ENCODE results near the gene SEC24D. TPM values are rescaled to one million over a fixed set of nuclear protein-coding genes. Genes with fewer than 3 reads are reported as not detected.
A peak's percentile ranks its signal among the peaks of the same experiment; 100 is the strongest.

SEC24D gene
- 124 and 126 TPM in 2 replicates for polyA plus RNA-seq (2013)

DNA sequence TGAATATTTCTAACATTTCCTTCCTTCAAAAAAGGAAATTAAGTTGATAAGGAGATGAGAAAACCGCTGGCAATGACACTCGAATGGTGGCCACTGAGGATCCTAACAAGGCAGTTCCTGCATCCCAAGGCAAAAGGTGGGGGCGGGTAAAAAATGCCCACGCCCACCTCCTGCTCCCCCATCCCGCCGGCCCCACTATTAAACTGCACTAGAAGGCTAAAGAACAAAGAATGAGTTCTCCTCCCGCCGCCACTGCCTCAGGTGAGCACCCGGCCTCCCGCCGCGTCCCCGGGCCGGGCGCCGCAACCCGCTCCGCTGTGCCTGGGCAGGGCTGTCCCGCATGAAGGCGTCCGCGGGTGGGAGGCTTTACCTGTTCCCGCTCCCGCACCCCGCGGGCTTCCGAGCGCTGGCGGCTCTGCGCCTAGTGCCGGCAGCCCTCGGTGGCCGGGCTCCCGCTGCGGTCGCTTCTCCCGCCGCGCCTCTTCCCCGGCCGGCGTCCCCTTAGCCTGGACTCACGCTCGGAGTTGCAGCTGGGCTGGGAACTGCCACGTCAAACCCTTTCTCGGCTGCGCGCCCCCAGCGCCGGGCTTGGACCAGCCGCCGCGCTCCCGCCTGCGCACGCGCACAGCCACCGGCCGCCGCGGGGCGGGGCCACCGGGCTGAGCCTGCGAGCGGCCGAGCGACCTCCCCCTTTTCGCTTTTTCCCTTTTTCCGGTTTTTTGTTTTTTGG lies at the start of gene SEC24D:
Gene SEC24D, minus strand, starts transcription at position 556 of the 730 bp plus-strand sequence. CDS start 2,430 bp downstream, outside the sequence.
- peaks cover 16% of the 10 kb centered on the region for H3K79me1 ChIP-seq (ENCODE audit: low read length)
- WGBS (ENCODE audit: extremely low coverage, insufficient coverage, insufficient read length), result no CpG with 5 or more reads among the region's 69 CpGs
- H4K91ac ChIP-seq (ENCODE audit: low read depth, low read length), result peak within 1 kb of the TSS; percentile 96
- peak within 1 kb of the TSS; percentile 89 for H3K18ac ChIP-seq (ENCODE audit: low read length)
- peaks cover 10% of the 10 kb centered on the region for H3K79me2 ChIP-seq (ENCODE audit: control insufficient read depth, insufficient read depth, low read length, poor library complexity)
- peaks cover 10 to 21% of the 10 kb centered on the region in 2 experiments for H3K36me3 ChIP-seq (ENCODE audit: control insufficient read depth in 1 of 2, insufficient read depth in 2 of 2, low read length in 2 of 2)
- peak within 1 kb of the TSS; percentile 94 for H3K27ac ChIP-seq (ENCODE audit: low read depth, low read length)
- no peaks in the 10 kb centered on the region for H3K27me3 ChIP-seq (ENCODE audit: insufficient read depth, low read length)
- H4K12ac ChIP-seq (ENCODE audit: low read depth, low read length), result peak within 1 kb of the TSS; percentile 85
- peak; percentile 89 to 96 for DNase-seq
- H3K4me2 ChIP-seq (ENCODE audit: low read length), result peak within 1 kb of the TSS; percentile 93
- H3K4me1 ChIP-seq (ENCODE audit: control insufficient read depth in 1 of 2, insufficient read depth in 2 of 2, low read length in 2 of 2), result peaks cover 0 to 3% of the 10 kb centered on the region in 2 experiments
- no peak within 1 kb of the TSS for H3K23ac ChIP-seq (ENCODE audit: low read length)
- peak within 1 kb of the TSS; percentile 85 for H2AFZ ChIP-seq (ENCODE audit: insufficient read depth, low read length, poor library complexity)
- H2BK12ac ChIP-seq (ENCODE audit: low read length), result peak within 1 kb of the TSS; percentile 56
- H4K8ac ChIP-seq (ENCODE audit: low read depth, low read length), result peak within 1 kb of the TSS; percentile 92
- H3K9ac ChIP-seq (ENCODE audit: low read length), result peak within 1 kb of the TSS; percentile 97
- peak within 1 kb of the TSS; percentile 97 for H3K14ac ChIP-seq (ENCODE audit: low read length)
- H2BK120ac ChIP-seq (ENCODE audit: insufficient read depth, low read length, poor library complexity), result peak within 1 kb of the TSS; percentile 81
- H3K4me3 ChIP-seq (ENCODE audit: low read depth, low read length), result peak within 1 kb of the TSS; percentile 89
- H2AK5ac ChIP-seq (ENCODE audit: low read length), result peak within 1 kb of the TSS; percentile 86
- peak within 1 kb of the TSS; percentile 81 for H2BK5ac ChIP-seq (ENCODE audit: low read depth, low read length, poor library complexity)
- H3K4ac ChIP-seq (ENCODE audit: low read depth, low read length), result peak within 1 kb of the TSS; percentile 90
- H3K9me3 ChIP-seq (ENCODE audit: insufficient read depth, low read depth, low read length), result no peaks in the 10 kb centered on the region

GRCh38 chr4:118884716-118885115 lies 48.8 kb upstream of the SEC24D start:
- no peak overlapping the region for H3K14ac ChIP-seq (ENCODE audit: low read length)
- no peak overlapping the region for H3K4me3 ChIP-seq (ENCODE audit: low read depth, low read length)
- H2AFZ ChIP-seq (ENCODE audit: insufficient read depth, low read length, poor library complexity), result no peak overlapping the region
- no peak overlapping the region for H4K12ac ChIP-seq (ENCODE audit: low read depth, low read length)
- no peak overlapping the region for H4K8ac ChIP-seq (ENCODE audit: low read depth, low read length)
- H3K18ac ChIP-seq (ENCODE audit: low read length), result no peak overlapping the region
- H3K36me3 ChIP-seq (ENCODE audit: control insufficient read depth in 1 of 2, insufficient read depth in 2 of 2, low read length in 2 of 2), result no peaks in the 10 kb centered on the region
- no peak overlapping the region for H3K4ac ChIP-seq (ENCODE audit: low read depth, low read length)
- no peak overlapping the region for H2AK5ac ChIP-seq (ENCODE audit: low read length)
- no peak overlapping the region for H2BK12ac ChIP-seq (ENCODE audit: low read length)
- H3K27ac ChIP-seq (ENCODE audit: low read depth, low read length), result no peak overlapping the region
- no peak overlapping the region for H2BK120ac ChIP-seq (ENCODE audit: insufficient read depth, low read length, poor library complexity)
- DNase-seq, result no peak
- H3K23ac ChIP-seq (ENCODE audit: low read length), result no peak overlapping the region
- H3K27me3 ChIP-seq (ENCODE audit: insufficient read depth, low read length), result no peaks in the 10 kb centered on the region
- no peak overlapping the region for H4K91ac ChIP-seq (ENCODE audit: low read depth, low read length)
- no peak overlapping the region for H3K4me2 ChIP-seq (ENCODE audit: low read length)
- peaks cover 3 to 4% of the 10 kb centered on the region in 2 experiments for H3K4me1 ChIP-seq (ENCODE audit: control insufficient read depth in 1 of 2, insufficient read depth in 2 of 2, low read length in 2 of 2)
- H3K79me1 ChIP-seq (ENCODE audit: low read length), result peaks cover 2% of the 10 kb centered on the region
- H2BK5ac ChIP-seq (ENCODE audit: low read depth, low read length, poor library complexity), result no peak overlapping the region
- WGBS (ENCODE audit: extremely low coverage, insufficient coverage, insufficient read length), result no CpG with 5 or more reads among the region's 3 CpGs
- no peaks in the 10 kb centered on the region for H3K79me2 ChIP-seq (ENCODE audit: control insufficient read depth, insufficient read depth, low read length, poor library complexity)
- H3K9me3 ChIP-seq (ENCODE audit: insufficient read depth, low read depth, low read length), result peaks cover 2% of the 10 kb centered on the region
- no peak overlapping the region for H3K9ac ChIP-seq (ENCODE audit: low read length)

DNA sequence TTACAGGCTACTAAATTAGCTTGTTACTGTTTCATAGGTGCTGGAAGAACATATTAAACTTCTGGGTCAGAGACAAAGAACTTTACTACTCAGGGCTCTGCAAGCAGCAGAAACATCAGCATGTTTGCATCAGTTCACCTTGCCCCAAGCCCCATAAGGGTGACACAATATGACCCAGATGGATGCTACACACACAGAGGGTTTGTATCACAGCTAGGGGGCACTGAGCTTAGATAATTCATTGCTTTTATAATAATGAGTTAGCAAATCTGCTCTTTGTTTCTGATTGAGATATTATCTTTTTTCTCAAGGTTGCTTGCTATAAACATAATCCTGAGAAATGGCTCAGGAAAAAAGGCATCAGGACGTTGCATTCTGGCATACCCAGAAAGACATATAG lies 47.9 kb upstream of the SEC24D start:
- H2AFZ ChIP-seq (ENCODE audit: insufficient read depth, low read length, poor library complexity), result no peak overlapping the region
- peaks cover under 1% of the 10 kb centered on the region for H3K79me1 ChIP-seq (ENCODE audit: low read length)
- WGBS (ENCODE audit: extremely low coverage, insufficient coverage, insufficient read length), result no CpG with 5 or more reads among the region's 1 CpG
- H3K4me1 ChIP-seq (ENCODE audit: control insufficient read depth in 1 of 2, insufficient read depth in 2 of 2, low read length in 2 of 2), result peaks cover 3 to 4% of the 10 kb centered on the region in 2 experiments
- no peak overlapping the region for H2AK5ac ChIP-seq (ENCODE audit: low read length)
- DNase-seq, result no peak
- H3K27me3 ChIP-seq (ENCODE audit: insufficient read depth, low read length), result no peaks in the 10 kb centered on the region
- H4K8ac ChIP-seq (ENCODE audit: low read depth, low read length), result no peak overlapping the region
- H3K79me2 ChIP-seq (ENCODE audit: control insufficient read depth, insufficient read depth, low read length, poor library complexity), result no peaks in the 10 kb centered on the region
- H3K4me2 ChIP-seq (ENCODE audit: low read length), result no peak overlapping the region
- H3K36me3 ChIP-seq (ENCODE audit: control insufficient read depth in 1 of 2, insufficient read depth in 2 of 2, low read length in 2 of 2), result no peaks in the 10 kb centered on the region
- H2BK12ac ChIP-seq (ENCODE audit: low read length), result no peak overlapping the region
- no peak overlapping the region for H4K91ac ChIP-seq (ENCODE audit: low read depth, low read length)
- no peak overlapping the region for H3K4ac ChIP-seq (ENCODE audit: low read depth, low read length)
- H3K23ac ChIP-seq (ENCODE audit: low read length), result no peak overlapping the region
- H3K18ac ChIP-seq (ENCODE audit: low read length), result no peak overlapping the region
- H3K9me3 ChIP-seq (ENCODE audit: insufficient read depth, low read depth, low read length), result peaks cover 2% of the 10 kb centered on the region
- H4K12ac ChIP-seq (ENCODE audit: low read depth, low read length), result no peak overlapping the region
- no peak overlapping the region for H3K27ac ChIP-seq (ENCODE audit: low read depth, low read length)
- H2BK5ac ChIP-seq (ENCODE audit: low read depth, low read length, poor library complexity), result no peak overlapping the region
- H3K14ac ChIP-seq (ENCODE audit: low read length), result no peak overlapping the region
- no peak overlapping the region for H3K9ac ChIP-seq (ENCODE audit: low read length)
- no peak overlapping the region for H2BK120ac ChIP-seq (ENCODE audit: insufficient read depth, low read length, poor library complexity)
- H3K4me3 ChIP-seq (ENCODE audit: low read depth, low read length), result no peak overlapping the region

DNA sequence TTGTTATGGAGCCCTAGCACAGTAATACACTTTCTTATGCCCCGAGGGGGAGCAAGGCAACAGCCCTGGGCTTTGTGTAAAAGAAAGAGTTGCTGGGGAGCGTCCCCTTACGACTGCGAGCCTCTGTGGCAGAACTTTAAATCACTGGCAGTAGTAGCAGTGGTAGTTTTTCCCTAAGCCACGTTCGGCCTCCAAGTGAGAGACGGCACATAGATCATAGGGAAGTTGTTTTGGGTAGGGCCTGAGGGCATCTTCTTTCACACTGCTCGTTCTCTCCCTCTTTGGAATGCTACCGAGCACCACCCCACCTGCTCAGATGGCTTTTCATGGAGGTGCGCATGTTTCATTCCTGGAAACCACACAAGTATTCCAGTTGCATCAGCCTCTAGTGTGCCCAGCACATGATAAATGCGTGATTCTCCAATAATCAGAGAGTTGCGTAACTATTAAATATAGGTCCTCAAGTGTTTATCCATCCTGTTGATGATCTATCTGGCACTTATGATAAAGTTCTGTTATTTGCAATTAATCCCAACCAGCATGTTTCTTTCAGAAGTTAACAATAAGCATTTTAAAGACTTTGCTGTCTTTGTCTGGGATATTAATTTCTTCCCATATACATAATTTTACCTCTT lies 45.7 kb upstream of the SEC24D start:
- no peak overlapping the region for H3K4me3 ChIP-seq (ENCODE audit: low read depth, low read length)
- H4K12ac ChIP-seq (ENCODE audit: low read depth, low read length), result no peak overlapping the region
- H3K9me3 ChIP-seq (ENCODE audit: insufficient read depth, low read depth, low read length), result no peaks in the 10 kb centered on the region
- H2BK5ac ChIP-seq (ENCODE audit: low read depth, low read length, poor library complexity), result no peak overlapping the region
- H4K8ac ChIP-seq (ENCODE audit: low read depth, low read length), result no peak overlapping the region
- no peak overlapping the region for H3K9ac ChIP-seq (ENCODE audit: low read length)
- H2AK5ac ChIP-seq (ENCODE audit: low read length), result no peak overlapping the region
- peaks cover 3 to 4% of the 10 kb centered on the region in 2 experiments for H3K4me1 ChIP-seq (ENCODE audit: control insufficient read depth in 1 of 2, insufficient read depth in 2 of 2, low read length in 2 of 2)
- no peak overlapping the region for H3K14ac ChIP-seq (ENCODE audit: low read length)
- H3K27me3 ChIP-seq (ENCODE audit: insufficient read depth, low read length), result no peaks in the 10 kb centered on the region
- H3K36me3 ChIP-seq (ENCODE audit: control insufficient read depth in 1 of 2, insufficient read depth in 2 of 2, low read length in 2 of 2), result no peaks in the 10 kb centered on the region
- no peak overlapping the region for H4K91ac ChIP-seq (ENCODE audit: low read depth, low read length)
- no peak overlapping the region for H3K4me2 ChIP-seq (ENCODE audit: low read length)
- no peak overlapping the region for H2BK120ac ChIP-seq (ENCODE audit: insufficient read depth, low read length, poor library complexity)
- no peak overlapping the region for H2BK12ac ChIP-seq (ENCODE audit: low read length)
- DNase-seq, result peak; percentile 17 to 45
- no peaks in the 10 kb centered on the region for H3K79me2 ChIP-seq (ENCODE audit: control insufficient read depth, insufficient read depth, low read length, poor library complexity)
- H3K27ac ChIP-seq (ENCODE audit: low read depth, low read length), result no peak overlapping the region
- no peak overlapping the region for H2AFZ ChIP-seq (ENCODE audit: insufficient read depth, low read length, poor library complexity)
- H3K23ac ChIP-seq (ENCODE audit: low read length), result no peak overlapping the region
- no peaks in the 10 kb centered on the region for H3K79me1 ChIP-seq (ENCODE audit: low read length)
- no peak overlapping the region for H3K4ac ChIP-seq (ENCODE audit: low read depth, low read length)
- H3K18ac ChIP-seq (ENCODE audit: low read length), result no peak overlapping the region
- no CpG with 5 or more reads among the region's 12 CpGs for WGBS (ENCODE audit: extremely low coverage, insufficient coverage, insufficient read length)
